NCI-H2227 treated with DMSO at 0.1 percent for 48 hours (cell line): Measurements from ENCODE around the gene SERTAD4.
"Not testable (repeated sequence)": the region's sequence is repeated elsewhere in the genome, so short reads cannot be mapped to it uniquely, and the experiment has no call there.

Experiments used
- DNase-seq: peaks from one replicate; lab custom pipeline; 2025; lab: John Stamatoyannopoulos, UW

The SERTAD4 gene

DNA sequence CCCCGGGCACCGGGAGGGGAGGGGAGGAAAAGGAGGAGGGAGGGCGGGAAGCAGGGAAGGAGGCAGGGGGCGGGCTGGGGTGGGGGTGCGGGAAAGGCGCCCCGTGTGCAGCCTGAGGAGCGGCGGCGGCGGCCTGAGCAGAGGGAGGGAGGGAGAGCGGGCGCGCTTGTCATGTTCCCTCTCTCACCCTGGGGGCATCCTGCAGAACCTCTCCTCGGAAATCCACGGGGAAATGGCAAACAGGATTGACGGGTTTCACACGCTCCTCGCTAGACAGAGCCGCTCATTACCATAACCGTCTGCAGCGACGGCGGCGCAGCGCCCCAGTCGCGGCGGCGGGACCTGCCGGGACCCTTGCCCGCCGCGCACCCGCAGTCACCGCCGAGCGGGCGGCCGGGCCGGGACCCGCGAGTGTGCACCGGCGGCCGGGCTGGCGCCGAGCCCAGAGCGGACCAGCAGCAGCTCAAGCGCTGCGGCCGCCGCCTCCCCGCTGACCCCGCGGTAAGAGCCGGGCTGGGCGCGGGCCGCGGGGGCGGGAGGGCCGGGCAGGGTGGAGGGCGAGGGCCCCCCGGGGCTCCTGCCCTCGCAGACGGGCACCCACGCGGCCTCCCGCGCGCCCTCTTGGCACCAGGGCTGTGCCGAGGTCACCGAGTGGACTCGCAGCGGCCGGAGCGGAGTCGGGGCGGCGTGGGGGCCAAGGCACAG, at the start of gene SERTAD4:
TSS of gene SERTAD4 (plus strand) at position 286 of the 705 bp plus-strand sequence. CDS start 5,165 bp downstream, outside the sequence.
- DNase-seq: peak; percentile 69

DNA sequence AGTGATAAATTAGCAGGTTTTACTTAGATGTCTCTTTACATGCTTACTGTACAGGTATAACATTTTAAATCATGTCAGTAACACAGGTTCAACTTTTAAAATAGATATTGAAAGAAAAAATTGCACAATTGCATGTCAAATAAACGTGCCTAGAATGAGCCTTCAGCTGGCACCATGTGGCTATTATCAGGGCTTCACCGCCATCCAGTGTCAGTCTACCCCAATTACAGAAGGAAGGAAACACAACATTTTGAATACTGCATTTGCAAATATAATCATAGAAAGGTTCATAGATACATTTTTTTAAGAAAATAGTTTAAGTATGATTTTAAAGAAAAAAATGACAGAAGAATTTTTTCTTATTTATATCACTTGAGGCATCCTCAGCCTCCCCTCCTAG, 47.5 kb upstream of the SERTAD4 start:
- no peak for DNase-seq

DNA sequence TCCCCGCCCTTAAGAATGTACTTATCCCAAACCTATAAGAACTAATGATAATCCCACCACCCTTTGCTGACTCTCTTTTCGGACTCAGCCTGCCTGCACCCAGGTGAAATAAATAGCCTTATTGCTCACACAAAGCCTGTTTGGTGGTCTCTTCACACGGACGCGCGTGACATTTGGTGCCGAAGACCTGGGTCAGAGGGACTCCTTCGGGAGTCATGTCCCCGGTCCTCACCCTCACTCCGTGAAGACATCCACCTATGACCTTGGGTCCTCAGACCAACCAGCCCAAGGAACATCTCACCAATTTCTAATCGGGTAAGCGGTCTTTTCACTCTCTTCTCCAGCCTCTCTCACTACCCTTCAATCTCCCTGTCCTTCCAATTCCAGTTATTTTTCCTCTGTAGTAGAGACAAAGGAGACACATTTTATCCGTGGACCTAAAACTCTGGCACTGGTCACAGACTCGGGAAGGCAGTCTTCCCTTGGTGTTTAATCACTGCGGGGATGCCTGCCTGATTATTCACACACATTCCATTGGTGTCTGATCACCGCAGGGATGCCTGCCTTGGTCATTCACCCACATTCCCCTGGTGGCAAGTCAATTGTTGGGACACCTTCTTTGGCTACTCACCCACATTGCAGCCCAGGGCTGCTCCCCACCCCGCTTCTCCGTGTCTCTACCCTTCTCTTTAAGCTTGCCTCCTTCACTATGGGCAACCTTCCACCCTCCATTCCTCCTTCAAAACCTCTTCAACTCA, 44.6 kb upstream of the SERTAD4 start:
- DNase-seq: not testable (repeated sequence)

DNA sequence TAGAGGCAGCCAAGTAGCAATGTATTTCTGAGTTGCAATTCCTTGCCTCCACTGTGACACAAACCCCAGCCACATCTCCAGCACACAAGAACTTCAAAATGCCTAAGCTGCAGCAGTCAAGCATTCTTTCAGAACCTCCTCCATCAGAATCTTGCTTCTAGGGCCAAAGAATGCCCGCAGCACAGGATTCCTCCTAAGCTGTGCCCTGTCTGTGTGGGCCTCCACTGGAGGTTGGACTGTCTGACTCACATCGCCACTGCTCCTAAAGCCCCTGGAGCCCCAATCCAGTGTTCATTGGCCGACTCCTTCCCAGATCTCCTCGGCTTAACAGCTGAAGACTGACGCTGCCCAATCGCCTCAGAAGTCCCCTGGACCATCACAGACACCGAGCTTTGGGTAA, 43.2 kb upstream of the SERTAD4 start:
- no peak for DNase-seq

DNA sequence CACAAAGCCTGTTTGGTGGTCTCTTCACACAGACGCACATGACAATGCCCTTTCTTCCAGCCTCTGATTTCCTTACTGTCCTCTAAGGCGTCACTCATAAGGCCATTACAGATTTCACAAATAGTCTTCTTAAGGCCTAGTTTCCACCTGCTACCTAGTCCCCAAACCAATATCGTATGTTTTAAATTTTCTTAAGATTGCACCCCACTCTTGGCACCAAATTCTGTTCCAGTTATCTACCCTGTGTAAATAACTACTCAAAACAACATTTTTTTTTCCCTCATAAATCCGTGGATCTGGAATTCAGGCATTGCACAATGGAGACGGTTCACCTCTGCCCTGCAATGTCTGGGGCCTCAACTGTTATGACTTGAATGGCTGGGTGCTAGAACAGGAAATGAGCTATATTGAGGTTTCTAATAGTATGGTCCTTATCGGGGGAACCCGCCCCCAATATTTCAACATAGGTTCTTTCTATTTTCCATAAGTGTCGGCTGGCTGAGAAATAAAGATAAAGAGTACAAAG, 36.9 kb upstream of the SERTAD4 start:
- no peak for DNase-seq

DNA sequence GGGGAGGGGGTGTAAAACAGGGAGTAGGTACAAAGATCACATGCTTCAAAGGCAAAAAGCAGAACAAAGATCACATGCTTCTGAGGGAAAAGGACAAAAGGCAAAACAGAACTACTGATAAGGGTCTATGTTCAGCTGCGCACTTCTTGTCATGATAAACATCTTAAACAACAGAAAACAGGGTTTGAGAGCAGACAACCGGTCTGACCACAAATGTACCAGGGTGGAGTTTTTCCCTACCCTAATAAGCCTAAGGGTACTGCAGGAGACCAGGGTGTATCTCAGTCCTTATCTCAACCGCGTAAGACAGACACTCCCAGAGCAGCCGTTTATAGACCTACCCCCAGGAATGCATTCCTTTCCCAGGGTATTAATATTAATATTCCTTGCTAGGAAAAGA, 36.3 kb upstream of the SERTAD4 start:
- not testable (repeated sequence) for DNase-seq

DNA sequence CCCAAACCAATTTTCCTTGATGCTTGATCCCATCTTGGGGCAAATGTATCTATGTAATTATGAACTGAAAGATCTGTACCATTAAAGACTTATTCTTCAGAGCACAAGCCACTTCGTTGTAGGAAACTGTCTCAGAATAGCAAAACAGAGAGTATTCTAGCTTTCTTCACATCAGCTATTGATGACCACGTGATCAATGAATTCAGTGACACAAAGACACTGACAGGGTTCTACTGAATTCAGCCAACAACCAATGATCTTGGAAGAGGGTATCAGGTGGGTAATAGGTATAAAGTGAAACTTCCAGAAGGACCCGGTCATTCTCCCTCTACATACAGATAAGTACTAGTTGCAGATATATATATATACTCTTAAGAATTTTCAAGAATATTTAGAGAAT, 33.8 kb upstream of the SERTAD4 start:
- DNase-seq: no peak

DNA sequence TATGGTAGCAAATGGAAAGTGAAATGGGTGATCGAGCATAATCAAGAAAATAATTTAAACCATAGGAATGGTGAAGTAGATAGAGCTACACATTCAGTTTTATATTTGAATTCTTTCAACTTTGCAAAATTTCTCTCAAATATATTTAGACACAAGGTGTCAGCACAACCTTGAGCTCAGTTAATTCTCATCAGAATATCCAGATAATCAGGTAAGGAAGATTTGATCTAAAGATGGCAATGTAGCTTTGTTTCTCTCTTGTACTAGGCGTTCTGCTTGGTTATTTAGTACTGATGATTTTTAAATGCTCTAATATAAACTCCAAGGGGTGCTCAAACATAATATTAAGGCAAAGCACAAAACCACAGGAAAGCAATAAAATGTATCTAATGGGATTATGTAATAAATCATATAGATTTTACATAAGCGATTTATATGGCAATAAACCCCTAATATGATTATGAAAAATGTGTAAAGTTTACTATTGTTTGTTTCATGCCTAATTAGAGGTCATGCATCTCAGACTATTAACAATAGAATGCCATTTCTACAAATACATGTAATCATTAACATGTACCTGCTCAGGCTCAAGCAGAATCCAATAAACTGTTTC, 32.4 kb upstream of the SERTAD4 start:
- no peak for DNase-seq

DNA sequence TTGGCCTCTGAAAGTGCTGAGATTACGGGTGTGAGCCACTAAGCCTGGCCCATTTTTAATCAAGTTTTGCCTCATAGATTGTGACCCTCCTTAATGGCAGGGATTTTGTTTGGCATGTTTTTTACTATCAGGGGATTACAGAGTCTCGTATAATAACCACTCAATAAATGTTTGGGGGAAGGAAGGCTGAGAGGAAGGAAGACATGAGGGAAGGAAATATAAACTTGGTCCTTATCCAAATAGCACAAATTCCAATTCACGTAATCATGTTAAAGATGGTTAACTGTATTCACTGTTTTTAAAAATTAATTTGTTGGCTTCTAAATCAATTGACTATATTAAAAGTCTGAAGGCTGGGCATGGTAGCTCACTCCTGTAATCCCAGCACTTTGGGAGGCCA, 30.9 kb upstream of the SERTAD4 start:
- no peak for DNase-seq

DNA sequence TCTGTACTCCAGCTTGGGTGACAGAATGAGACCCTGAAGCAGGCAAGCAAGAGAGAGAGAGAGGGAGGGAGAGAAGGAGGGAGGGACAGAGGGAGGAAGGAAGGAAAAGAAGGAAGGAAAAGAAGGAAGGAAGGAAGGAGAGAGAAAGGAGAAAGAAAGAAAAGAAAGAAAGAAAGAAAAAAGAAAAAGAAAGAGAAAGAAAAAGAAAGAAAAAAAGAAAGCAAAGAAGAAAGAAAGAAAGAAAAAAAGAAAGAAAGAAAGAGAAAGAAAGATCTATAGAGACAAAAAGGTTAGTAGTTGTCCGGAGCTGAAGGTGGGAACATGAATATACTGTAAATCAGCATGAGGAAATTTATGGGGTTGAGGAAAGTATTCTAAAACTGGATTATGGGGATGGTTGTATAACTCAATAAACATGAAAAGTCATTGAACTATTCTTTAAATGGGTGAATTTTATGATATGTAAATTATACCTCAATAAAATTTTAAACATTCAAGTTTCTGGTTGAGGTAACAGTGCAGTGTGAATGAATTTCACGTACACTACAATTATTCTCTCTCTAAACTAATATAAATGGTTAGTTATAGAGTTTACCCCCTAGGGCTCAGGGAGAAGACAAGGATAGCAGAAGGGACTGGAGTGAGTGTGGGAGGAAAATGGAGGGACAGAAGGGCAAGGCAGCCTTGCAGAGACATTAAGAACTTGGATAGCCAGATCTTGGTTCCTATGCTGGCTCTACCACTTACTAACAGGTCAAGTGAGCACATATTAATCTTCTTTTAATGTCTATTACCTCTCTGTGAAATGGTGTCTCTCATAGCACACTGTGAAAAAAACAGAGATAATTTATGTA, 24.8 kb upstream of the SERTAD4 start:
- DNase-seq: no peak

DNA sequence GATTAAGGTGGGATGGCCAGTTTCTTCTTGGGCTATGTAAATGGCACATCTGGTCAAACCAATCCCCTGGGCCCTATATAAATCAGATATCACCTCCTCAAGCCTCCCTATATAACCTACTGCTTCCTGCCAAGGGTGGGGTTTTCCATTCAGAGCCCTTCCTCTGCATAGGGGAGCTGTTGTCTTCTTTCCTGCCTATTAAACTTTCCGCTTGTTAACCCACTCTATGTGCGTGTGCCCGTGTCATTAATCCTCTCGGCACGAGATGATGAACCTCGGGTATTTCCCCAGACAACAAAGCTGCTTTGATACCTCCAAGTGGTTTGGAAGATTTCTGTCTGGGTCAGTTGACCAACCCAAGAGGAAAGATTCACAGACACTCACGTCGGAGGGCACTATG, 19.3 kb upstream of the SERTAD4 start:
- no peak for DNase-seq

DNA sequence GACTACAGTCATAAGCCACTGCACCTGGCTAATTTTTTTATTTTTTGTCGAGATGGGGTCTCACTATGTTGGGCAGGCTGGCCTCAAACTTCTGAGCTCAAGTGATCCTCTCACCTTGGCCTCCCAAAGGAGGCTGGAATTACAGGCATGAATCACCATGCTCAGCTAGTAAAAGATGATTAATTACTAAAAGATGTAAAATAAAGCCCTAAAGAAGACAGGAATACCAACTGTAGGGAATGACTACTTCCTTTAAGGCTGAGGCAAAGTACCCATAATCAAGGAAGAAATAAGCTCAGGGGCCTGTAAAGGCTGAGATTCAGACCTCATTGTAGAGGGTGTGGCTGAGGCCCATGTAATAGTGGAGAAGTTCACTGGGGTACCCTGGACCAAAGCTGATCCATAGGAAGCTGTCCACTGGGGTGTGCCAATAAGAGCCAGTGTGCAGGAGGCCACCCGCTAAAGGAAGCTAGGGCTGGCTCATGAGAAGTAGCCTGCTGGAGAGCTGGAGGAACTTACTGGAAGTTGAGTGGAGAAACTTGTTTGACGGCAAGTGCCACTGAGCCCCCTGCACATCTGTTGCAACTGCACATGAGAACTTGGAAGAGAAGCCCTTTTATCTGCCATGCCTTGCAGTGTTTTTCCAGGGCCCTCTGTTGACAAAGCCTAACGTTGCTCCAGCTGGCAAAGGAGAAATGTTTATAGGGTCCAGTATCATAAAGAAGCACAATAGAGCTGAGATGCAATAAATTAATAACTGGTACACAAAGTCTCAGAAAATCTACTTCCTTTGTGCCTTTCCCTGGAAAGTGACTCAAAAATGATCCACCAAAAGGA, 17.8 kb upstream of the SERTAD4 start:
- DNase-seq: no peak

DNA sequence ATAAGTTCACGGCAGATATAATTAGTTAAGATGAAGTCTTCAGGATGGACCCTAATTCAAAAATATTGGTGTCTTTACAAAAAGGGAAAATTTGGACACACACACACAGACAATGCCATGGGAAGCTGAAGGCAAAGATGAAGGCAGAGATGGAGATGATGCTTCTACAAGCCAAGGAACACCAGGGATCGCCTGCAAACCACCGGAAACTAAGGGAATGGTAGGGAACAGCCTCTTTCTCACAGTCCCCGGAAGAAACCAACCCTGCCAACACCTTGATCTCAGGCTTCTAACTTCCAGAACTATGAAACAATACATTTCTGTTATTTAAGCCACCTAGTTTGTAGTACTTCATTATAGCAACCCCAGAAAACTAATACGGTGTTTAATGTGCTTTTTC, 15.1 kb upstream of the SERTAD4 start:
- no peak for DNase-seq

DNA sequence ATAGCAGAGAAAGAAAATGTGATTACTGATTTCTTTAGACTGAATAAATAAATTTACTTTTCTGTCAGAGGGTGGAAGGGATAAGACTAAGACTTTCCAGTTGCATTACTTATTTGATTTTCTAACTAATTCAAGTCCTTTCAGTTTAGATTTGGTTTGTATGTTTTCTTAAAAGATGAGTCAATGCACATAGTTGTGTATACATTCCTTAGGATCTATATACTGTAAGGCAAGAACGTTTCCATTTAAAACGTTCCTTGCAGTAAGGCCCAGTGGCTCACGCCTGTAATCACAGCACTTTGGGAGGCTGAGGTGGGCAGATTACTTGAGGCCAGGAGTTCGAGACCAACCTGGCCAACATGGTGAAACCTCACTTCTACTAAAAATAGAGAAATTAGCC, 14.5 kb upstream of the SERTAD4 start:
- DNase-seq: no peak

DNA sequence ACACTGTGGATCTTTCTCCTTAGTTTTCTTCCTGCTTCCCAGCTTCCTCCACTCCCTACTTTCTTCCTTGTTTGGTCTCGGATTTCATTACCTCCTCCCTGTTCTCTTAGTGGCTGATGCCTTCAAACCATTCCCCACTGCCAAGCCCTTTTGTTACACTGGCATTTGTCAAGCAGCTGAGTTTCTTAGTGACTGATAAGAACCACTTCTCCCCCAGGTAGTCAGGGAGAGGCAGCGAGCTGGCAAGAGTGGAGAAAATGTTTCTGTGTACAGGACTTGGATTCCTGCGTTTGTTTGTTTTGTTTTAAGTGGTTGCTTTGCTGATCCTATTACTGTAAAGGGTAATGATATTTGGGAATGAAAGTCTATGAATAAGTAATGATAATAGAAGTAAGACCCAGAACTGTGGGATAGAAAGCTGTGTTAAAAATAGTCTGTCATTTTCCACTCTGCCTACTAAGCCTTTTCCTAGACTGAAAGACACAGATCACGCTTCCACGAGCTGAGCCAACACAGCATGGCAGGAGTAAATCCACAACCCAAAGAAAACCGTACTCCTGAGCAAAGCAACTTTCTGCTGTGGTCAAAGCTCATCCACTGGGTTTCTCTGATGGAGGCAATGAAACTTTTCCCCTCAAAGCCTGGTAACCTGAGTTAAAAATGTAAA, 10.1 kb upstream of the SERTAD4 start:
- DNase-seq: peak; percentile 39

DNA sequence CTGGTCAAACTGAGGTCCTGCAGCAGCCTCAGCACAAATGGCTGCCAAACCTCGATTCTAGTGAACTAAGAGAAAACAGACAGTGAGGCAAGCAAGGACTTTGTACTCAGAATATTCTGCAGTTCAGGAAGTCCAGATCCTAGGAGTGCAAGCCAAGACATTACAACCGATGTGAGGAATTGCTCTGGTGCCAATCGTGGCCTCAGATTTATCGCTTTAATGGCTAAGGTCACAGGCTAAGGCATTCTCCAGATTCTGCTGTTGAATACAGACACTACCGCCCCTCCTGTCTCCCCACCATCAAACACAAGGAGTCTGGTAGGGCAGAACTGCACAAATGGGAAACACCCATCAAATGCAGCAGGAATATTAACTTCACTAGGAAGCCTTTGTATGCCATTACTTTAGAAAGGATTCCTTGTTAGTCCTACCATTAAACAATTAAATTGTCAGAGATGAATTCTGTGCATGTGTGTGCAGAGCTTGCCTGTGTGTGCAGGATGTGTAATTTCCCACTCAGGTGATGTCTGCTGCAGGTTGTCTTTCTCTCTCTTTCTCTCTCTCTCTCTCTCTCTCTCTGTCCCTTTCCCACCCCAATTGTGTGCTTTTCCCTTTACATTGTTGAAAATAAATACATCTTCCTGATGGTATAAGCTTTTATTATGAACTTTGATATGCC, 9.2 kb upstream of the SERTAD4 start:
- DNase-seq: peak; percentile 61

DNA sequence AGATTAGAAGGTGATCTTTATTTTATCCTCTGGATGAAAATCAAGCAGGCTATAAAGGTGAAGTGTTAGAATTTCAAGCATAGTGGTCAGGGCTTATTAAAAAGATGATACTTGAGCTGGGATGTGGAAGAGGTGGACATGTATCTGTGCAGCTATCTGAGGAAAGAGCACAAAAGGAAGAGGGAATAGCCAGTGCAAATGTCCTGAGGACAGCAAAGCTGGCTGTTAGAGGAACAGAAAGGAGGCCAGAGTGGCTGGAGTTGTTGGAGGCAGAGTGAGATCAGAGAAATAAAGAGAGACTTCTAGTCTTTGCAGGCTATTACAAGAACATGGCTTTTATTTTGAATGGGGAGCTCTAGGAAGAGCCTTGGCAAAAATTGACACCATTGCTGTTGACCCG, 4.4 kb upstream of the SERTAD4 start:
- no peak for DNase-seq

DNA sequence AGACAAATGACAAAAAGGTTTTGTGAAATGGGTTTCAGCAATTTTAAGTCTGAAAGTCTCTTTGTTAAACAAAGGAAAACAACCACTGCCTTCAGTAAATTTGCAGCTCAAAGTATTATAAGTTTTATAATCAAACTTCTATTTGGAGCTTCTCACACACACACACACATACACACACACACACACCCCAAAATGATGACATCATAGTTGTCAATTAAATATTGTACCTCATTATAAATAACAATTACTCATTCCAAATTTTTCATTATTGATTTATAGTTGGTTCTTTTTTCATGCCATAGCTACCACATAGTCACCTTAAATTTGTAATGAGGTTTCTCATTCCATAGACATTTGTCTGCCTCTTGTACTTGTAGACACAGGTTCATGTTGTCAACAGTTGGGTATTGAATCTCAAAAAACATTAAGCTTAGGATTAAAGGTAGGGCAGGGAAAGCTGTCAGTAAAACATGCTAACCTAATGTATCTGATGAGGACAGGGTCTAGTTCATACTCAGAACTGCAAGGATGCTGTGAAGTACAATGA, 2.4 kb upstream of the SERTAD4 start:
- no peak for DNase-seq

DNA sequence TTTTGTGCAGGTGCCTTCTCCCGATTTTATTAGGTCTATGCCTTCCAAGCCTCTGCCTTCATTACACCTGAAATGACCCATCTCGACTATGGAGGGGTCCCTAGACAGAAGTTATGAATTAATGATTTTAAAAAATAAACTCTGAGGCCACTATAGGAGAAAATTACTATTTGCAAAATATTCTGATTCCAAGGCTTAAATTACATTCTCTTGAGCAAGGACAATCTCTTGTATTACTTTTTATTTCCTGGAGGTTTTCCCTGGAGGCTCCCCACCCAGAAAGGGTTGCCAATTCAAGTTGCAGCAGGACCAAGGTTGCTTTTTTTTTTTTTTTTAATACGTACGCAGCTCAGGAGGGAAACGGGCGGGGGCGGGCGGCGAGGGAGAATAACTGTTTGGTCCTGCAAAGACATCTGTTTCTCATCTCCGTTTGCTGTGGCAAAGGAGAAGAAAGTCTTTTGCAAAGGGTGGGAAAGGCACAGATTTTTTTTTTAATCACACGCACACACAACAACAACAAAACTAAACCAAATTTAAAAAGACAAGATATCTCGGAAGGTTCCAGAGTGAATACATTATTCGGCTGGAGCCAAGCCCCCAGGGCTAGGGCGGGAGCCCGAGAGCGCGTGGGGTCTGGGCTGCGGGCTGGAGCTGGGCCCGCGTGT, 618 bp upstream of the SERTAD4 start:
- DNase-seq: peak; percentile 69
